PFSK-1 (cell line): Measurements from ENCODE around the gene ZNF19.

ENCODE experiments used
- FOXP2 ChIP-seq: optimal IDR thresholded peaks from 2 replicates; pipeline ENCODE3; 2011; ENCODE audit warnings: borderline replicate concordance, control low read depth, inconsistent platforms; ENCODE audit not compliant: insufficient read depth; ENCODE audit errors: extremely low read length, extremely low read depth
- POLR2AphosphoS5 ChIP-seq: IDR thresholded peaks from 2 replicates; pipeline ENCODE4 v1.6.1; 2012; ENCODE audit warnings: low read depth, mild to moderate bottlenecking, control low read depth, low read length, moderate library complexity
- SIN3A ChIP-seq: IDR thresholded peaks from 2 replicates; pipeline ENCODE4 v1.6.1; 2012; ENCODE audit warnings: mild to moderate bottlenecking, low read length, moderate library complexity, borderline replicate concordance; ENCODE audit not compliant: insufficient read depth
- TAF1 ChIP-seq: IDR thresholded peaks from 2 replicates; pipeline ENCODE4 v1.6.1; 2012; ENCODE audit warnings: low read length, control low read depth, borderline replicate concordance; ENCODE audit not compliant: insufficient read depth
- TF ChIP-seq, protein P1 (sequence below), 2 experiments: IDR thresholded peaks; 2 replicates each; pipeline versions ENCODE4 v1.6.1 to v1.8.0; 2011 to 2012; ENCODE audit warnings: low read depth in 2 of 2, low read length in 2 of 2, control low read depth in 1 of 2, inconsistent platforms in 1 of 2, mild to moderate bottlenecking in 1 of 2, moderate library complexity in 1 of 2; ENCODE audit not compliant: insufficient read depth in 1 of 2

DNA sequence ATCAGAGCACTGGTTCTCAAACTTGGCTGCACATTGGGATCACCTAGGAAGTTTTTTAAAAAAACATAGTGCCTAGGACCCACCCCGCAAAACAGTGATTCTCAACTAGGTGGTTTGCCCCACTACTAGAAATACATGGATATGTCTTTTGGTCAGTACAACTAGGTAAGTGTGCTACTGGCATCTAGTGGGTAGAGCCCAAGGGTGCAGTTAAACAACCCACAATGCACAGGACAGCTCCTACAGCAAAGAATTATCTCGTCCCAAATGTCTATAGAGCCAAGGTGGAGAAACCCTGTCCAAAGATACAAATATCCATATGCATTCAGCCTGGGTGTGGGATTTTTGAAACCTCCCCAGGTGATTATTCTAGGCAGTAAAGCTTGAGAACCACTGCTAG is 11.8 kb upstream of the ZNF19 start:
- TF ChIP-seq FOXP2 = no peak
- TF ChIP-seq TAF1 = no peak
- TF ChIP-seq POLR2AphosphoS5 = no peak
- TF ChIP-seq, protein P1, sequence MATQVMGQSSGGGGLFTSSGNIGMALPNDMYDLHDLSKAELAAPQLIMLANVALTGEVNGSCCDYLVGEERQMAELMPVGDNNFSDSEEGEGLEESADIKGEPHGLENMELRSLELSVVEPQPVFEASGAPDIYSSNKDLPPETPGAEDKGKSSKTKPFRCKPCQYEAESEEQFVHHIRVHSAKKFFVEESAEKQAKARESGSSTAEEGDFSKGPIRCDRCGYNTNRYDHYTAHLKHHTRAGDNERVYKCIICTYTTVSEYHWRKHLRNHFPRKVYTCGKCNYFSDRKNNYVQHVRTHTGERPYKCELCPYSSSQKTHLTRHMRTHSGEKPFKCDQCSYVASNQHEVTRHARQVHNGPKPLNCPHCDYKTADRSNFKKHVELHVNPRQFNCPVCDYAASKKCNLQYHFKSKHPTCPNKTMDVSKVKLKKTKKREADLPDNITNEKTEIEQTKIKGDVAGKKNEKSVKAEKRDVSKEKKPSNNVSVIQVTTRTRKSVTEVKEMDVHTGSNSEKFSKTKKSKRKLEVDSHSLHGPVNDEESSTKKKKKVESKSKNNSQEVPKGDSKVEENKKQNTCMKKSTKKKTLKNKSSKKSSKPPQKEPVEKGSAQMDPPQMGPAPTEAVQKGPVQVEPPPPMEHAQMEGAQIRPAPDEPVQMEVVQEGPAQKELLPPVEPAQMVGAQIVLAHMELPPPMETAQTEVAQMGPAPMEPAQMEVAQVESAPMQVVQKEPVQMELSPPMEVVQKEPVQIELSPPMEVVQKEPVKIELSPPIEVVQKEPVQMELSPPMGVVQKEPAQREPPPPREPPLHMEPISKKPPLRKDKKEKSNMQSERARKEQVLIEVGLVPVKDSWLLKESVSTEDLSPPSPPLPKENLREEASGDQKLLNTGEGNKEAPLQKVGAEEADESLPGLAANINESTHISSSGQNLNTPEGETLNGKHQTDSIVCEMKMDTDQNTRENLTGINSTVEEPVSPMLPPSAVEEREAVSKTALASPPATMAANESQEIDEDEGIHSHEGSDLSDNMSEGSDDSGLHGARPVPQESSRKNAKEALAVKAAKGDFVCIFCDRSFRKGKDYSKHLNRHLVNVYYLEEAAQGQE (IDR thresholded peaks at IDR 0.05; ENCODE audit: insufficient read depth in 1 of 2, low read depth in 2 of 2, low read length in 2 of 2) = no peak
- no peak for TF ChIP-seq SIN3A
